Activated naive CD8-positive, alpha-beta T cell treated with anti-CD3 and anti-CD28 coated beads, Interleukin-2, amount 50 U/mL, for 16 hours (primary cell): ENCODE measurements around the gene NRSN2.
"Not testable (repeated sequence)": the region's sequence is repeated elsewhere in the genome, so short reads cannot be mapped to it uniquely, and the experiment has no call there.

Experiments used
- DNase-seq: peaks from one replicate; pipeline ENCODE4 v3.0.0-alpha.2; 2020; ENCODE audit warnings: low read depth, low spot score

Gene NRSN2

DNA sequence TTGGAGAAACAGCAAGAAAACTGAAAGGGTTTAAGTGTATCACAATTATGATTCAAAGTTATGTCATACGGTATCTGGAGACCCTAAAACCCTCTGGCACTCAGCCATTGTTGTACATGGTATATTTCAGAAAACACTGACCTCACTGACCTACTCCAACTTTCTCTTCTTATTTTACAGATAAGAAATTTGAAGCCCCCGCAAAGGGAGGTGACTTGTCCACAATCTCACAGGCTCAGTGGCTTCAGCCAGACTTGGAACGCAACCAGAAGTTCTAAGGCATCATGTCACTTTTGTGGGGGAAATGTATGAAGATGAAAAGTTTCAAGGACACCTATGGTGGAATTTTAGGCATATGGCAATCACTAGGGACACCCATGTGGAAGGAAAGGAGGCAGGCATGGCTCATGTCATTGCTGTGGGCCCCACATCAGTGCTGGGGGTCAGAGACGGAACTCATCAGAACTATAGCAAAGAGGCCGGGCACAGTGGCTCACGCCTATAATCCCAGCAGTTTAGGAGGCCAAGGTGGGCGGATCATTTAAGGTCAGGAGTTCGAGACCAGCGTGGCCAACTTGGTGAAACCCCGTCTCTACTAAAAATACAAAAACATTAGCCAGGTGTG lies 28.5 kb downstream of the NRSN2 start:
- DNase-seq: no peak

DNA sequence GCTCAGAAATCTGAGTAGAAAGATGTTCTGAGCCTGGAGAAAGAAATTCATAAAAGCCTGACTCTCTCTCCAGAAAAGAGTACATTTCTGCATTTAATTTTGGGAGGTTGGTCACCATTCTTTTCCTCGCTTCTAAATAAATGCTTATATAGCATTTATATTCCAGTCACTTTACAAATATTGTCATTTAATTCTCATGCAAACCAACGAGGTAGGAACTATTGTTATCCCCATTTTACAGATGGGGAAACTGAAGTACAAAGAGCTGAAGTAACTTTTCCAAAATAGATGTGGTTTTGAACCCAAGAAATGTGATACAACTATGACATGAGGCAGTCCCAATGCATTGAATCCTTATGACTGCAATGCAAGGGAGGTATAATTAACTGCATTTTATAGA lies 29.2 kb downstream of the NRSN2 start:
- DNase-seq: no peak

DNA sequence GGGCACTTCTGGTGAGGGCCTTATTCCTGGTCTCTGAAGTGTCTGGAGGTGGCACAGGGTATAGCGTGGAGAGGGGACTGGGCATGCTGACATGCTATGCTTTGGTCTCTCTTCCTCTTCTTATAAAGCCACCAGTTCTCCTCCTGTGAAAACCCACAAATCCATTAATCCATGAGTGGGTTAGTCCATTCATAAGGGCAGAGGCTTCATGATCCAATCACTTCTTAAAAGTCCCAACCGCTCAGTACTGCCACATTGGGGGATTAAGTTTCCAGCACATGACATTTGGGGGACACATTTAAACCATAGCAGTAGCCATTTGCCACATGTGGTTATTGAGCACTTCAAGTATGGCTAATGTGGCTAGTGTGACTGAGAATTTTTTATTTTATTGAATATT lies 29.8 kb downstream of the NRSN2 start:
- no peak for DNase-seq

DNA sequence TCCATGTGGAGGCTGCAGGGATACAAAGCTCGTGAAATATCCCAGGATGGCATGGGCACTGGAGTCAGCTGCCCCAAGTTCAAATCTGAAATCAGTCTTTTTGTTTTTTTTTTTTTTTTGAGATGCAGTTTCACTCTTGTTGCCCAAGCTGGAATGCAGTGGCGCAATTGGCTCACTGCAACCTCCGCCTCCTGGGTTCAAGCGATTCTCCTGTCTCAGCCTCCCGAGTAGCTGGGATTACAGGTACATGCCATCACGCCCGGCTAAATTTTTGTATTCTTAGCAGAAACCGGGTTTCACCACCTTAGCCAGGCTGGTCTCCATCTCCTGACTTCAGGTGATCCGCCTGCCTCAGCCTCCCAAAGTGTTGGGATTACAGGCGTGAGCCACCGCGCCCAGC lies 30.7 kb downstream of the NRSN2 start:
- DNase-seq: not testable (repeated sequence)

GRCh38 chr20:378961-379336 lies 32.0 kb downstream of the NRSN2 start:
- no peak for DNase-seq

- DNase-seq: peak; percentile 43
Measured at GRCh38 chr20:380763-381580, 34.1 kb downstream of the NRSN2 start.

GRCh38 chr20:381581-382290 lies 34.8 kb downstream of the NRSN2 start:
- peak; percentile 12 for DNase-seq

GRCh38 chr20:382291-383115 lies 35.6 kb downstream of the NRSN2 start:
- DNase-seq: no peak

DNA sequence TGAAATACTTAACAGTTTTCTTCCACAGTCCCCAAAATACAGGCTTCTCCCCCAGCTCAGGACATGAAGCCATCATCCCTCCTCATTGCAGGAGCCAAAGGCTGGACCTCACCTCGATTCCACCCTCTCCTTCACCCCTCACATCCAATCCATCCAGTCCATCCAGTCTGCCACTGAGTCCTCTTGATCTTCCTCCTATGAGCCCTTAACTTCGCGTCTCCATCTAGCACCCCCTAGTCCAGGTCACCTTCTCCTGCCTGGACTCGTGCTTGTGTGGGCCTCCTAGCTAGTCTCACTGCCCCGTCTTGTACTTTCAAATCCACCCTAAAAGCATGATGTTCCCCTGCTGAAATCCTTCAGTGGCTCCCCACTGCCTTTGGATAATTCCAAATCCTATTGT lies 37.0 kb downstream of the NRSN2 start:
- no peak for DNase-seq

DNA sequence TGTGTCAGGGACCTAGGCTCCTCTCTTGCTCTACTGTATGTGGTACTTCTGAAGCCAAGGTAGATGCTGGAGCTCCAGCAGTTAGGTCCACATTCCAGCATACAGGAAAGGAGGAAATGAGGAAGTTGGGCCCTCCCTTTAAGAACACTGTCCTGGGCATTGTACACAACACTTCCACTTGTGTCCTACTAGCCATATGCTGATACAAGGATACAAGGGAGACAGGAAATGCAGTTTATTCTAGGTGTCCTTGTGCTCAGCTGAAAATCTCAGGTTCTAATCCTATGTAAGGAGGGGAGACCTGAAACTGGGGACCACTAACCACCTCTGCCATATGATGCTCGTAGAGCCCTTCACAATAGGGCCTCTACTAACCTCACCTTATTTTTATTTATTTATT lies 37.8 kb downstream of the NRSN2 start:
- no peak for DNase-seq

- no peak for DNase-seq
Measured at GRCh38 chr20:385448-385847, 38.5 kb downstream of the NRSN2 start.

DNA sequence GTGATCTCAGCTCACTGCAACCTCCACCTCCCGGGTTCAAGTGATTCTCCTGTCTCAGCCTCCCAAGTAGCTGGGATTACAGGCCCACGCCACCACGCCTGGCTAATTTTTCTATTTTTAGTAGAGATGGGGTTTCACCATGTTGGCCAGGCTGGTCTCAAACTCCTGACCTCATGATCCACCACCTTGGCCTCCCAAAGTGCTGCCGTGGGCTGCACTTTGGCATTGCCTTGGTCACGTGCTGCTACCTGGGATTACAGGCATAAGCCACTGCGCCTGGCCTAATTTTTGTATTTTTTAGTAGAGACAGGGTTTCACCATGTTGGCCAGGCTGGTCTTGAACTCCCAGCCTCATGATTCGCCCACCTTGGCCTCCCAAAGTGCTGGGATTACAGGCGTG lies 39.7 kb downstream of the NRSN2 start:
- DNase-seq: not testable (repeated sequence)

- DNase-seq: no peak
Measured at GRCh38 chr20:387520-387919, 40.6 kb downstream of the NRSN2 start.

- DNase-seq: no peak
Measured at GRCh38 chr20:388034-388994, 41.4 kb downstream of the NRSN2 start.

DNA sequence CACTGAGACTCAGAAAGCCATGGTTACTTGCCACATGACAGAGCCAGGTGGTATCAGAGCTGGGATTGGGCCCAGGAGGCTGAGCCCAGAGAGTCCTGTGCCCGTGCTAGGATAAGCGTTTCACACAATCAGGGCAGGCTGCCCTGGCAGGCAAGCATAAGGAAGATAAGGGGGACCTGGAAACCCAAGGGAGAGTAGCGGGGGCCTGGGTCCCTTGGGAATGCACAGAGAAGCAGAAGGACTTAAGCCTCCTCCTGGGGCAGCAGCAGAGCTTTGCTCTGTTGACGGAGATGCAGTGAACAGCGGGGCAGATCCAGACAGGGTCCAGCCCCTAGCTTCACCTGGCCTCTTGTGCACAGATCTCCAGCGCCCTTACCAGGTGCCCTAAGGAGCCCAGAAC lies 42.3 kb downstream of the NRSN2 start:
- no peak for DNase-seq

DNA sequence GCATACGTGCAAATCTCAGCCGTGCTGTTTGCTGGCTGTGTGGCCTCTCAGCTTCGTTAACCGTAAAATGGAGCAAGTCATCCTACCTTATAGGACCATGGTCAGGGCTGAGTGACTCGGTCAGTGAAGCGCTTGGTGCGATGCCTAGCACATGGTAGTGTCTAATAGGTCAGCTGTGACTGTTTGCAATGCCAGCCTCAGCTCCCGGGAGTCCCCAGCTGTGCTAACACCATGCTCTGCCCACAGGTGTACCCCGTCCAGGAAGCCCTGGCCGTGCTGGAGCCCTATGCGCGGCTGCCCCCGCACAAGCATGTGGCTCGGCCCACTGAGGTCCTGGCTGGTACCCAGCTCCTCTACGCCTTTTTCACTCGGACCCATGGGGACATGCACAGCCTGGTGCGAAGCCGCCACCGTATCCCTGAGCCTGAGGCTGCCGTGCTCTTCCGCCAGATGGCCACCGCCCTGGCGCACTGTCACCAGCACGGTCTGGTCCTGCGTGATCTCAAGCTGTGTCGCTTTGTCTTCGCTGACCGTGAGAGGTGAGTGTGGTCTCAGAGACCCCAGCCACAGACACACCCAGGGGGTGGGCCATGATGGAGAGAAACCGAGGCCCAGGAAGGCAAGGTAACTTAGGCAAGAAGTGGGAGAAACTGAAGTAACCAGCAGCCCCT lies 44.3 kb downstream of the NRSN2 start:
- DNase-seq: no peak

- DNase-seq: not testable (repeated sequence)
Measured at GRCh38 chr20:393296-393695, 46.4 kb downstream of the NRSN2 start.

GRCh38 chr20:396252-396618 lies 49.3 kb downstream of the NRSN2 start:
- no peak for DNase-seq

- no peak for DNase-seq
Measured at GRCh38 chr20:396619-397431, 49.9 kb downstream of the NRSN2 start.
